Hepatocyte (in vitro differentiated cells): ENCODE results near the gene CYP4F12.

Experiments used
- CTCF ChIP-seq: fragments of 200-600 bp; sonication (generic); IDR thresholded peaks from 2 replicates; pipeline ENCODE4 v1.5.1; 2016; ENCODE audit warnings: antibody characterized with exemption, mild to moderate bottlenecking; ENCODE audit not compliant: poor library complexity
- EZH2 ChIP-seq: fragments of 200-600 bp; sonication (generic); IDR thresholded peaks from 2 replicates; pipeline ENCODE4 v1.6.1; 2016; ENCODE audit warnings: antibody characterized with exemption, mild to moderate bottlenecking, borderline replicate concordance

- TF ChIP-seq CTCF (no peak), EZH2 (no peak)
Measured at GRCh38 chr19:15683411-15683810, 10.5 kb downstream of the CYP4F12 start.
